Keratinocyte (primary cell): ENCODE measurements around the gene ATP5F1D.

Experiments
- CTCF ChIP-seq, 3 experiments: IDR thresholded peaks in 1 of 3; conservative IDR thresholded peaks in 1 of 3; optimal IDR thresholded peaks in 1 of 3; 2 replicates in 2 of 3; 3 replicates in 1 of 3; pipeline versions ENCODE3 to v1.5.1; 2011; ENCODE audit warnings: low read length in 3 of 3, mild to moderate bottlenecking in 3 of 3, moderate library complexity in 2 of 3, control low read depth in 1 of 3, inconsistent platforms in 1 of 3; ENCODE audit not compliant: insufficient read depth in 2 of 3; ENCODE audit errors: extremely low read depth in 1 of 3
- EZH2 ChIP-seq: IDR thresholded peaks from one replicate; pipeline ENCODE4 v1.6.1; 2012; ENCODE audit warnings: inconsistent platforms, mild to moderate bottlenecking, low read length, moderate library complexity

DNA sequence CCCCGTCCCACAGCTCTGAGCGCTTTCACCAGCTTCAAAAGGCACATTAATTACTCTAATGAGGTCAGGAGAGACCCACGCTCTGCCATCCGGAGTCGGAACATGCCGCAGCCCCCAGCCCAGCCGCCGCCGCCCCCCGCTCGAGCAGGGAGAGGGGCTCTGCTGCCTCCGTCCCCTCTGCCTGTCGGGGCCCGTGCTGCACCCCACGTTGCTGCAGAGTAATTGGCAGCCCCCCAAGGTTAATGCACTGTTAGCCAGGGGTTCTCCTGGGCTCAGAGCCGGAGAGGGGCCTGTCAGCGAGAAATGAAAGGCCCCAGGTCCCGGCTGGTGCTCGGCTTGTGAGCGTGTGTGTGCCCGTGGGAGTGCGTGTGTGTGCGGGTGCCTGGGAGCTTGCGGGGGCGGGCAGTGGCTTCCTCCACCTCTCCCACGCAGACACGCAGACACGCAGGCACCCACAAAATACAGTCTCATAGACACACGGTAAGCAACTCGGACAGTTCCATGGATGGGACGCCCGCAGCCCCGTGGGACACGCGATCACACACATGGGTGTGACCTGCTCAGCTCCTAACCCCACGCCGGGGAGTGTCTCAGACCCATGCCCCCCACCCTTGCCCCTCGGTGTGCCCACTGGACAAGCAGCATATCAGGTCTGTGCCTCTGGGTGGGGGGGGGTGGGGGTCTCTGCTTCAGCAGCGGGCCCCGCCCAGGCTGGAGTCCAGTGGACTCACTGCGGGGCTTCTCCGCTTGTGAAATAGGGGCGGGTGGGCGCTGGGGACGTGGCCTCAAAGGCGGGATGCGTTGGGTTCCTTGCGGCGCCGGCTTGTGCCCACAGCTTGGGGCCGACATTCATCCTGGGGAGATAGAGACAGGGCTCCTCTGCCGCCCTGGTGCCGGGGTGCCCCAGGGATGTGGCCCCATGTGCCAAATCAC, 39.4 kb downstream of the ATP5F1D start:
- TF ChIP-seq CTCF (optimal IDR thresholded peaks at IDR 0.05 in 1 of 3, IDR thresholded peaks at IDR 0.05 in 1 of 3, conservative IDR thresholded peaks at IDR 0.05 in 1 of 3; ENCODE audit: extremely low read depth in 1 of 3, insufficient read depth in 2 of 3, low read length in 3 of 3) (no peak), EZH2 (no peak)
